SK-N-SH (cell line): ENCODE data around the gene ACER3.

Experiments
- EP300 ChIP-seq, 2 experiments: IDR thresholded peaks; 2 replicates each; pipeline versions ENCODE4 v1.4.0 to v1.6.1; 2012; ENCODE audit warnings: borderline replicate concordance in 1 of 2, low read depth in 1 of 2, low read length in 1 of 2
- GABPA ChIP-seq: IDR thresholded peaks from 2 replicates; pipeline ENCODE4 v1.4.0; 2012; ENCODE audit warnings: low read depth, mild to moderate bottlenecking
- NFIC ChIP-seq: IDR thresholded peaks from 2 replicates; pipeline ENCODE4 v1.4.0; 2012; ENCODE audit warnings: borderline replicate concordance
- POLR2AphosphoS5 ChIP-seq: IDR thresholded peaks from 2 replicates; pipeline ENCODE4 v1.6.1; 2012; ENCODE audit warnings: low read depth, low read length
- REST ChIP-seq: IDR thresholded peaks from 2 replicates; pipeline ENCODE4 v1.6.1; 2012; ENCODE audit warnings: mild to moderate bottlenecking, low read depth, low read length, moderate library complexity
- SMC3 ChIP-seq: IDR thresholded peaks from 2 replicates; pipeline ENCODE4 v1.6.1; 2012; ENCODE audit warnings: low read depth, low read length, improper control_type of control experiment
- USF2 ChIP-seq: fragments of 150-350 bp; IDR thresholded peaks from 2 replicates; pipeline ENCODE4 v1.6.1; 2017; ENCODE audit warnings: antibody characterized with exemption, low read length, low read depth, borderline replicate concordance
- YY1 ChIP-seq: IDR thresholded peaks from 2 replicates; pipeline ENCODE4 v1.4.0; 2012; ENCODE audit warnings: low read depth, mild to moderate bottlenecking
- TF ChIP-seq, protein P1 (sequence below): fragments of 200-600 bp; sonication (generic); IDR thresholded peaks from 2 replicates; pipeline ENCODE4 v1.6.1; 2017; ENCODE audit warnings: antibody characterized with exemption, mild to moderate bottlenecking, moderate library complexity
- TF ChIP-seq, protein P2 (sequence below): IDR thresholded peaks from 2 replicates; pipeline ENCODE4 v1.4.0; 2012; ENCODE audit warnings: low read depth, borderline replicate concordance

DNA sequence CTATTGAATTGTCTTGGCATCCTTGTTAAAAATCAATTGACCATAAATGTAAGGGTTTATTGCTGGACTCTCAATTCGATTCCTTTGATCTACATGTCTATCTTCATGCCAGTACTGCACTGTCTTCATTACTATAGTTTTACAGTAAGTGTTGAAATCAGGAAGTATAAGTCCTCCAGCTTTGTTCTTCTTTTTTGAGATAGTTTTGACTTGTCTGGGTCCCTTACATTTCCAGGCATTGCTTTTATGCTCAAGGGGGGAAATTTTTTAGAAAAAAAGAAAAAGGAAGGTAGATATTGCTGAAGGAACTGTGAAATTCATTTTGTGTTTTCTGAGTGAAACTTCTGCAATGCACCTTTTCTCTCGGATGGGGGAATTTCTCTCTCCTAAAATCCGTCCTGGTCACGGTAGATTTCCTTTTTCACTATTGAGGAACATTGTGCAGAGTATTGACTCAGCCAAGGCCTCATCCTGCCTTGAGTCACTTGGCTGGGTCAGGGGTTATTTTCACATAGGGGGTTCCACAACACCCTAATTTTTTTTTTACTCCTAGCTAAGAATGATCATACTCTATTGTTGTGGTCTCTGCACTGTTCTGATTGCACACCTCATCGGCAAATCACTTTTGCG lies 2.8 kb upstream of the ACER3 start:
- TF ChIP-seq, protein P1, sequence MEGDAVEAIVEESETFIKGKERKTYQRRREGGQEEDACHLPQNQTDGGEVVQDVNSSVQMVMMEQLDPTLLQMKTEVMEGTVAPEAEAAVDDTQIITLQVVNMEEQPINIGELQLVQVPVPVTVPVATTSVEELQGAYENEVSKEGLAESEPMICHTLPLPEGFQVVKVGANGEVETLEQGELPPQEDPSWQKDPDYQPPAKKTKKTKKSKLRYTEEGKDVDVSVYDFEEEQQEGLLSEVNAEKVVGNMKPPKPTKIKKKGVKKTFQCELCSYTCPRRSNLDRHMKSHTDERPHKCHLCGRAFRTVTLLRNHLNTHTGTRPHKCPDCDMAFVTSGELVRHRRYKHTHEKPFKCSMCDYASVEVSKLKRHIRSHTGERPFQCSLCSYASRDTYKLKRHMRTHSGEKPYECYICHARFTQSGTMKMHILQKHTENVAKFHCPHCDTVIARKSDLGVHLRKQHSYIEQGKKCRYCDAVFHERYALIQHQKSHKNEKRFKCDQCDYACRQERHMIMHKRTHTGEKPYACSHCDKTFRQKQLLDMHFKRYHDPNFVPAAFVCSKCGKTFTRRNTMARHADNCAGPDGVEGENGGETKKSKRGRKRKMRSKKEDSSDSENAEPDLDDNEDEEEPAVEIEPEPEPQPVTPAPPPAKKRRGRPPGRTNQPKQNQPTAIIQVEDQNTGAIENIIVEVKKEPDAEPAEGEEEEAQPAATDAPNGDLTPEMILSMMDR: no peak
- no peak for TF ChIP-seq GABPA
- no peak for TF ChIP-seq NFIC
- TF ChIP-seq, protein P2, sequence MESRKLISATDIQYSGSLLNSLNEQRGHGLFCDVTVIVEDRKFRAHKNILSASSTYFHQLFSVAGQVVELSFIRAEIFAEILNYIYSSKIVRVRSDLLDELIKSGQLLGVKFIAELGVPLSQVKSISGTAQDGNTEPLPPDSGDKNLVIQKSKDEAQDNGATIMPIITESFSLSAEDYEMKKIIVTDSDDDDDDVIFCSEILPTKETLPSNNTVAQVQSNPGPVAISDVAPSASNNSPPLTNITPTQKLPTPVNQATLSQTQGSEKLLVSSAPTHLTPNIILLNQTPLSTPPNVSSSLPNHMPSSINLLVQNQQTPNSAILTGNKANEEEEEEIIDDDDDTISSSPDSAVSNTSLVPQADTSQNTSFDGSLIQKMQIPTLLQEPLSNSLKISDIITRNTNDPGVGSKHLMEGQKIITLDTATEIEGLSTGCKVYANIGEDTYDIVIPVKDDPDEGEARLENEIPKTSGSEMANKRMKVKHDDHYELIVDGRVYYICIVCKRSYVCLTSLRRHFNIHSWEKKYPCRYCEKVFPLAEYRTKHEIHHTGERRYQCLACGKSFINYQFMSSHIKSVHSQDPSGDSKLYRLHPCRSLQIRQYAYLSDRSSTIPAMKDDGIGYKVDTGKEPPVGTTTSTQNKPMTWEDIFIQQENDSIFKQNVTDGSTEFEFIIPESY: no peak
- TF ChIP-seq EP300 (IDR thresholded peaks at IDR 0.05; ENCODE audit: borderline replicate concordance in 1 of 2, low read depth in 1 of 2, low read length in 1 of 2): no peak
- TF ChIP-seq POLR2AphosphoS5: no peak
- TF ChIP-seq SMC3: no peak
- TF ChIP-seq REST: no peak
- TF ChIP-seq YY1: no peak
- TF ChIP-seq USF2: no peak
